GM12892 (cell line): Measurements from ENCODE around the gene VMAC.

Experiments
- POLR2A ChIP-seq: IDR thresholded peaks from 2 replicates; pipeline ENCODE4 v1.6.1; 2011; ENCODE audit warnings: low read depth, low read length, control low read depth
- POLR2AphosphoS5 ChIP-seq: IDR thresholded peaks from 2 replicates; pipeline ENCODE4 v1.6.1; 2011; ENCODE audit warnings: low read depth, low read length, control low read depth
- TAF1 ChIP-seq: IDR thresholded peaks from 2 replicates; pipeline ENCODE4 v1.6.1; 2011; ENCODE audit warnings: low read depth, mild to moderate bottlenecking, control low read depth, low read length, borderline replicate concordance

- TF ChIP-seq POLR2A (no peak), POLR2AphosphoS5 (no peak), TAF1 (no peak)
These were observed 52.5 kb downstream of the VMAC start for GRCh38 chr19:5957170-5957569.
